Keratinocyte (primary cell): ENCODE results near the gene TEX51. TPM values are rescaled to one million over a fixed set of nuclear protein-coding genes. Genes with fewer than 3 reads are reported as not detected.

Experiments used
- DNase-seq: peaks from one replicate; pipeline ENCODE4 v3.0.0-alpha.2; 2011; ENCODE audit warnings: low read depth, missing footprints, low spot score
- FAIRE-seq: peaks from 2 replicates; lab custom pipeline; 2011; peaks lifted over from hg19 to GRCh38; lab: Jason Lieb, UNC
- H2AFZ ChIP-seq: 2 replicates; pipeline ENCODE4 v1.6.0; 2012; ENCODE audit warnings: low read length, control low read depth, inconsistent platforms; ENCODE audit not compliant: control insufficient read depth
- H3K27ac ChIP-seq: 2 replicates; pipeline ENCODE4 v1.5.1; 2011; ENCODE audit warnings: low read length; ENCODE audit not compliant: control insufficient read depth, insufficient read depth
- H3K27me3 ChIP-seq: 3 replicates; pipeline ENCODE4 v1.6.0; 2011; ENCODE audit warnings: low read length; ENCODE audit not compliant: control insufficient read depth, insufficient read depth; ENCODE audit errors: extremely low read depth
- H3K36me3 ChIP-seq, 2 experiments: 2 replicates in 1 of 2; 3 replicates in 1 of 2; pipeline ENCODE4 v1.5.1; 2011; ENCODE audit warnings: low read length in 2 of 2, mild to moderate bottlenecking in 1 of 2; ENCODE audit not compliant: control insufficient read depth in 2 of 2, insufficient read depth in 2 of 2; ENCODE audit errors: extremely low read depth in 1 of 2
- H3K4me1 ChIP-seq: 3 replicates; pipeline ENCODE4 v1.5.1; 2011; ENCODE audit warnings: low read length; ENCODE audit not compliant: control insufficient read depth, insufficient read depth; ENCODE audit errors: extremely low read depth
- H3K4me2 ChIP-seq: 3 replicates; pipeline ENCODE4 v1.6.0; 2011; ENCODE audit warnings: low read depth, low read length; ENCODE audit not compliant: control insufficient read depth, insufficient read depth; ENCODE audit errors: extremely low read depth
- H3K4me3 ChIP-seq, 3 experiments: fragments of 200-600 bp in 1 of 3; sonication (generic) in 1 of 3; 2 replicates in 2 of 3; 3 replicates in 1 of 3; pipeline ENCODE4 v1.5.1; 2011 to 2016; ENCODE audit warnings: low read length in 3 of 3, mild to moderate bottlenecking in 3 of 3, control low read depth in 2 of 3, inconsistent platforms in 1 of 3, low read depth in 1 of 3, mixed read lengths in 1 of 3, mixed run types in 1 of 3, moderate library complexity in 1 of 3; ENCODE audit not compliant: control insufficient read depth in 2 of 3, insufficient read depth in 2 of 3; ENCODE audit errors: extremely low read depth in 1 of 3
- H3K79me2 ChIP-seq: 2 replicates; pipeline ENCODE4 v1.6.0; 2012; ENCODE audit warnings: low read length; ENCODE audit not compliant: control insufficient read depth, insufficient read depth
- H3K9ac ChIP-seq: 3 replicates; pipeline ENCODE4 v1.6.0; 2011; ENCODE audit warnings: low read length; ENCODE audit not compliant: control insufficient read depth, insufficient read depth; ENCODE audit errors: extremely low read depth
- H3K9me1 ChIP-seq: 3 replicates; pipeline ENCODE4 v1.6.0; 2011; ENCODE audit warnings: low read length; ENCODE audit not compliant: control insufficient read depth, insufficient read depth; ENCODE audit errors: extremely low read depth
- H3K9me3 ChIP-seq: 2 replicates; pipeline ENCODE4 v1.5.1; 2012; ENCODE audit warnings: low read depth, low read length; ENCODE audit not compliant: control insufficient read depth
- H4K20me1 ChIP-seq: 3 replicates; pipeline ENCODE4 v1.6.0; 2011; ENCODE audit warnings: low read length; ENCODE audit not compliant: control insufficient read depth, insufficient read depth; ENCODE audit errors: extremely low read depth
- EZH2 ChIP-seq: IDR thresholded peaks from one replicate; pipeline ENCODE4 v1.6.1; 2012; ENCODE audit warnings: inconsistent platforms, mild to moderate bottlenecking, low read length, moderate library complexity
- dilution Hi-C: fragments of 300-500 bp; cut with MboI; formaldehyde crosslinking; loops from one replicate; pipeline ENCODE4 v1.7.0; 2020; ENCODE audit warnings: low sequenced_read_pairs; ENCODE audit not compliant: extremely low pct_ligation_motif_present
- polyA plus RNA-seq, 5 experiments: library from polyadenylated mRNA; depleted of rRNA in 3 of 5; stranded (reverse) in 3 of 5; stranded (forward) in 1 of 5; unstranded in 1 of 5; fragments of >200 nt; gene quantifications; 1 replicate in 1 of 5; 2 replicates in 3 of 5; 3 replicates in 1 of 5; pipeline versions ENCODE4 v1.2.1 to v1.2.3, GENCODE V29; 2011 to 2012; ENCODE audit warnings: missing spikeins in 2 of 5, low read depth in 1 of 5, low replicate concordance in 1 of 5
- TF ChIP-seq, protein P1 (sequence below), 3 experiments: IDR thresholded peaks in 1 of 3; conservative IDR thresholded peaks in 1 of 3; optimal IDR thresholded peaks in 1 of 3; 2 replicates in 2 of 3; 3 replicates in 1 of 3; pipeline versions ENCODE3 to v1.5.1; 2011; ENCODE audit warnings: low read length in 3 of 3, mild to moderate bottlenecking in 3 of 3, moderate library complexity in 2 of 3, control low read depth in 1 of 3, inconsistent platforms in 1 of 3; ENCODE audit not compliant: insufficient read depth in 2 of 3; ENCODE audit errors: extremely low read depth in 1 of 3

Gene TEX51
- polyA plus RNA-seq, 1 donor (not counting 4 experiments of a cell fraction or from before 2014, with no cell fraction given): not detected

DNA sequence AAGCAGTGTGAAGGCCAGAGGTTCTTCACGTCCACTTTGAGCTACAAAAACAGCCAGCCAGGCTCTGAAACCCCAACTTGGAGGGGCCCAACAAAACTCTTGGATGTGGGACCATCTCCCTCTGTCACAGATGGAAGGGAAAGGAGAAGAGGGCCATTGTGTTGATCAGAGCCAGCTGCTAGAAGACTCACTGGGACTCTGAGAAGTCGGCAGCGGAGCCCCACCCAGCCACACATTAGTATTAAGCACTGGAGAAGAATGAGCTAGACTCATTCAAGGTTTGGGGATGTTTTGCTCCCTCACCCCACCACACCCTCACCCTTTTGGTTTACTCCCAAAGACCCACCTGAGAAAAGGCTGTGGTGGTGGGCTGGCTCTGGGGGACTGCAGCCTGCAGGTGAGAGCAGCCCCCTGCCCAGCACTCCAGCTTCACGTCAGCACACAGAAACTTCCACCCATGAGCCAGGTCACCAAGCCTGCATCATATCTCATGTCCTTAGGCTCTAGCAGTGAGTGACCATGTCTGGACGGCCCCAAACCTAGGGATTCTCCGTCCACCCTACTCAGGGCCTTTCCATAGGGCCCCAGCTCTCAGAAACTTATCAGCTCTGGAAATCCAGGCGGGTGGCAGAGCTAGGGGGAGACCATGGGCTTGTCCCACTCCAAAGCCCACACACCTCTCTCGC, 12.6 kb downstream of the TEX51 start:
- no peaks in the 10 kb centered on the region for H3K4me1 ChIP-seq
- H4K20me1 ChIP-seq: no peaks in the 10 kb centered on the region
- FAIRE-seq (no peak), DNase-seq (no peak)
- H3K4me2 ChIP-seq: no peak overlapping the region
- no peaks in the 10 kb centered on the region for H3K27me3 ChIP-seq
- H3K79me2 ChIP-seq: no peaks in the 10 kb centered on the region
- no peak overlapping the region for H3K27ac ChIP-seq
- no peaks in the 10 kb centered on the region for H3K9me1 ChIP-seq
- dilution Hi-C loops: no loop called here
- no peak overlapping the region for H2AFZ ChIP-seq
- H3K9me3 ChIP-seq: no peaks in the 10 kb centered on the region
- TF ChIP-seq, protein P1, sequence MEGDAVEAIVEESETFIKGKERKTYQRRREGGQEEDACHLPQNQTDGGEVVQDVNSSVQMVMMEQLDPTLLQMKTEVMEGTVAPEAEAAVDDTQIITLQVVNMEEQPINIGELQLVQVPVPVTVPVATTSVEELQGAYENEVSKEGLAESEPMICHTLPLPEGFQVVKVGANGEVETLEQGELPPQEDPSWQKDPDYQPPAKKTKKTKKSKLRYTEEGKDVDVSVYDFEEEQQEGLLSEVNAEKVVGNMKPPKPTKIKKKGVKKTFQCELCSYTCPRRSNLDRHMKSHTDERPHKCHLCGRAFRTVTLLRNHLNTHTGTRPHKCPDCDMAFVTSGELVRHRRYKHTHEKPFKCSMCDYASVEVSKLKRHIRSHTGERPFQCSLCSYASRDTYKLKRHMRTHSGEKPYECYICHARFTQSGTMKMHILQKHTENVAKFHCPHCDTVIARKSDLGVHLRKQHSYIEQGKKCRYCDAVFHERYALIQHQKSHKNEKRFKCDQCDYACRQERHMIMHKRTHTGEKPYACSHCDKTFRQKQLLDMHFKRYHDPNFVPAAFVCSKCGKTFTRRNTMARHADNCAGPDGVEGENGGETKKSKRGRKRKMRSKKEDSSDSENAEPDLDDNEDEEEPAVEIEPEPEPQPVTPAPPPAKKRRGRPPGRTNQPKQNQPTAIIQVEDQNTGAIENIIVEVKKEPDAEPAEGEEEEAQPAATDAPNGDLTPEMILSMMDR (optimal IDR thresholded peaks at IDR 0.05 in 1 of 3, IDR thresholded peaks at IDR 0.05 in 1 of 3, conservative IDR thresholded peaks at IDR 0.05 in 1 of 3; ENCODE audit: extremely low read depth in 1 of 3, insufficient read depth in 2 of 3, low read length in 3 of 3): no peak
- no peak for TF ChIP-seq EZH2
- no peak overlapping the region for H3K4me3 ChIP-seq
- H3K36me3 ChIP-seq: no peaks in the 10 kb centered on the region
- H3K9ac ChIP-seq: no peak overlapping the region

DNA sequence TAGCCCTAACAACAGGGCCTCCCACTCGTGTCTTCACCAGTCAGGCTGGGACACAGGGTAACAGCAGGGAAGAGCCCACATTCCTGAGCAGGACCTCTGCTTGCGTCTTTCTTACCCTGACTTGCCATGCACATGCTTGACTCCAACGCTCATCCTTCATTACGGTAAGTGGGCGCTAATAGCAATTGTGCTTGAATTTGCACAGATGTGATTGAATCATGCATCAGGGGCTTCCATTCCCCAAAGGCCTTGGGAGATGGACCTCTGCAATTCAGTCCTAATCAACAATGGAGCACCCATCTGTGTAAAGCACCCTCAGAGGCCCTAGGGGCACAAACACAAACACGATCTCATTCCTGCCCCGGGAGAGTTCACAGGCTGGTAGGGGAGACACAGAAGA, 13.5 kb downstream of the TEX51 start:
- no peak overlapping the region for H2AFZ ChIP-seq

More for the DNA sequence above, 13.5 kb downstream of the TEX51 start:
- no peak for TF ChIP-seq EZH2
- TF ChIP-seq, protein P1 (optimal IDR thresholded peaks at IDR 0.05 in 1 of 3, IDR thresholded peaks at IDR 0.05 in 1 of 3, conservative IDR thresholded peaks at IDR 0.05 in 1 of 3; ENCODE audit: extremely low read depth in 1 of 3, insufficient read depth in 2 of 3, low read length in 3 of 3): no peak
- Histone ChIP-seq H3K4me1 (no peaks in the 10 kb centered on the region), H3K9me3 (no peaks in the 10 kb centered on the region), H3K36me3 (no peaks in the 10 kb centered on the region), H3K9me1 (no peaks in the 10 kb centered on the region), H3K9ac (no peak overlapping the region), H3K79me2 (no peaks in the 10 kb centered on the region), H3K27me3 (no peaks in the 10 kb centered on the region), H3K27ac (no peak overlapping the region), H3K4me2 (no peak overlapping the region), H3K4me3 (no peak overlapping the region), H4K20me1 (no peaks in the 10 kb centered on the region)
- dilution Hi-C loops: no loop called here
- FAIRE-seq: no peak
- no peak for DNase-seq
